Trophoblast cell (in vitro differentiated cells and primary cell): Measurements from ENCODE around the gene ANXA6.

Experiments
- DNase-seq, 2 donors: peaks; one replicate each; pipeline ENCODE4 v3.0.0-alpha.2; 2016
- H2AFZ ChIP-seq: 2 replicates; pipeline ENCODE4 v1.6.1; 2013; ENCODE audit warnings: low read length, moderate library complexity, mild to moderate bottlenecking; ENCODE audit not compliant: insufficient read depth, poor library complexity
- H2AK5ac ChIP-seq: 2 replicates; pipeline ENCODE4 v1.6.1; 2013; ENCODE audit warnings: mild to moderate bottlenecking, low read length
- H2BK120ac ChIP-seq: 2 replicates; pipeline ENCODE4 v1.6.1; 2013; ENCODE audit warnings: low read length, mild to moderate bottlenecking, moderate library complexity; ENCODE audit not compliant: insufficient read depth, poor library complexity
- H2BK12ac ChIP-seq: 2 replicates; pipeline ENCODE4 v1.6.1; 2013; ENCODE audit warnings: mild to moderate bottlenecking, low read length, moderate library complexity
- H2BK5ac ChIP-seq: 2 replicates; pipeline ENCODE4 v1.6.1; 2013; ENCODE audit warnings: low read length, low read depth, moderate library complexity, mild to moderate bottlenecking; ENCODE audit not compliant: poor library complexity
- H3K14ac ChIP-seq: 2 replicates; pipeline ENCODE4 v1.6.1; 2013; ENCODE audit warnings: mild to moderate bottlenecking, low read length
- H3K18ac ChIP-seq: 2 replicates; pipeline ENCODE4 v1.6.1; 2013; ENCODE audit warnings: mild to moderate bottlenecking, low read length
- H3K23ac ChIP-seq: 2 replicates; pipeline ENCODE4 v1.6.1; 2013; ENCODE audit warnings: low read length
- H3K27ac ChIP-seq: 2 replicates; pipeline ENCODE4 v1.5.1; 2013; ENCODE audit warnings: low read depth, mild to moderate bottlenecking, inconsistent platforms, low read length, moderate library complexity
- H3K27me3 ChIP-seq: 2 replicates; pipeline ENCODE4 v1.6.1; 2013; ENCODE audit warnings: inconsistent platforms, mild to moderate bottlenecking, low read length, moderate library complexity; ENCODE audit not compliant: insufficient read depth
- H3K36me3 ChIP-seq, 2 experiments: 1 replicate in 1 of 2; 2 replicates in 1 of 2; pipeline ENCODE4 v1.6.1; 2013; ENCODE audit warnings: low read length in 2 of 2, mild to moderate bottlenecking in 2 of 2, moderate library complexity in 1 of 2; ENCODE audit not compliant: insufficient read depth in 2 of 2, control insufficient read depth in 1 of 2
- H3K4ac ChIP-seq: 2 replicates; pipeline ENCODE4 v1.6.1; 2013; ENCODE audit warnings: low read depth, mild to moderate bottlenecking, low read length, moderate library complexity
- H3K4me1 ChIP-seq, 2 experiments: 1 replicate in 1 of 2; 2 replicates in 1 of 2; pipeline ENCODE4 v1.6.1; 2013; ENCODE audit warnings: low read length in 2 of 2, mild to moderate bottlenecking in 2 of 2, moderate library complexity in 1 of 2; ENCODE audit not compliant: insufficient read depth in 2 of 2, control insufficient read depth in 1 of 2
- H3K4me2 ChIP-seq: 2 replicates; pipeline ENCODE4 v1.6.1; 2013; ENCODE audit warnings: inconsistent platforms, mild to moderate bottlenecking, low read length, moderate library complexity
- H3K4me3 ChIP-seq: 2 replicates; pipeline ENCODE4 v1.5.1; 2013; ENCODE audit warnings: mild to moderate bottlenecking, low read depth, low read length, inconsistent platforms
- H3K79me1 ChIP-seq: one replicate; pipeline ENCODE4 v1.6.1; 2013; ENCODE audit warnings: low read length
- H3K79me2 ChIP-seq: 2 replicates; pipeline ENCODE4 v1.6.1; 2013; ENCODE audit warnings: low read length, mild to moderate bottlenecking; ENCODE audit not compliant: control insufficient read depth, insufficient read depth, poor library complexity
- H3K9ac ChIP-seq: 2 replicates; pipeline ENCODE4 v1.6.1; 2013; ENCODE audit warnings: mild to moderate bottlenecking, low read length
- H3K9me3 ChIP-seq: 2 replicates; pipeline ENCODE4 v1.6.1; 2013; ENCODE audit warnings: low read depth, mild to moderate bottlenecking, control low read depth, inconsistent platforms, low read length; ENCODE audit not compliant: insufficient read depth
- H4K12ac ChIP-seq: 2 replicates; pipeline ENCODE4 v1.6.1; 2013; ENCODE audit warnings: low read depth, mild to moderate bottlenecking, low read length, moderate library complexity
- H4K8ac ChIP-seq: 2 replicates; pipeline ENCODE4 v1.6.1; 2013; ENCODE audit warnings: low read depth, mild to moderate bottlenecking, low read length, moderate library complexity
- H4K91ac ChIP-seq: one replicate; pipeline ENCODE4 v1.6.1; 2013; ENCODE audit warnings: low read depth, mild to moderate bottlenecking, low read length, moderate library complexity
- WGBS: extraction: QIAGEN DNeasy Blood & Tissue Kit; methylation state at CpG from one replicate; pipeline ENCODE4 v1.1.7; 2013; ENCODE audit warnings: missing lambda C conversion rate; ENCODE audit not compliant: insufficient read length, insufficient coverage; ENCODE audit errors: extremely low coverage; 5-methylcytosine and 5-hydroxymethylcytosine counted together

The ANXA6 gene

GRCh38 chr5:151067632-151068432 is 89.7 kb downstream of the ANXA6 start:
- Histone ChIP-seq H3K79me2 (no peaks in the 10 kb centered on the region), H3K4me1 (peaks cover 20 to 31% of the 10 kb centered on the region in 2 experiments), H3K36me3 (peaks cover 4 to 21% of the 10 kb centered on the region in 2 experiments), H2AK5ac (no peak overlapping the region), H3K27me3 (no peaks in the 10 kb centered on the region), H2BK5ac (no peak overlapping the region), H3K4me3 (no peak overlapping the region), H3K18ac (no peak overlapping the region), H3K4ac (peak overlapping the region; percentile 13), H4K91ac (no peak overlapping the region), H2BK12ac (no peak overlapping the region), H3K79me1 (peaks cover 16% of the 10 kb centered on the region), H2BK120ac (no peak overlapping the region), H3K9ac (no peak overlapping the region), H3K9me3 (peaks cover 6% of the 10 kb centered on the region), H4K12ac (peak overlapping the region; percentile 9), H2AFZ (no peak overlapping the region), H3K27ac (no peak overlapping the region), H3K14ac (no peak overlapping the region), H3K23ac (no peak overlapping the region), H4K8ac (no peak overlapping the region), H3K4me2 (no peak overlapping the region)
- DNase-seq: no peak
- WGBS: no CpG with 5 or more reads among the region's 14 CpGs

- Histone ChIP-seq H4K12ac (no peak overlapping the region), H3K4me1 (peaks cover 17 to 27% of the 10 kb centered on the region in 2 experiments), H3K18ac (peak overlapping the region; percentile 38), H2BK5ac (no peak overlapping the region), H3K79me1 (peaks cover 13% of the 10 kb centered on the region), H4K91ac (no peak overlapping the region), H3K4me3 (no peak overlapping the region), H3K27ac (no peak overlapping the region), H3K27me3 (no peaks in the 10 kb centered on the region), H3K9me3 (peaks cover 6% of the 10 kb centered on the region), H2BK120ac (no peak overlapping the region), H2AK5ac (no peak overlapping the region), H3K79me2 (no peaks in the 10 kb centered on the region), H3K23ac (no peak overlapping the region), H3K36me3 (peaks cover 12 to 26% of the 10 kb centered on the region in 2 experiments), H3K4me2 (no peak overlapping the region), H3K4ac (no peak overlapping the region), H3K14ac (no peak overlapping the region), H3K9ac (no peak overlapping the region), H2AFZ (no peak overlapping the region), H2BK12ac (no peak overlapping the region), H4K8ac (no peak overlapping the region)
- no peak for DNase-seq
- no CpG with 5 or more reads among the region's 6 CpGs for WGBS
These were observed 90.7 kb downstream of the ANXA6 start for GRCh38 chr5:151066920-151067319.

- H3K23ac ChIP-seq: no peak overlapping the region
- no peak overlapping the region for H2AFZ ChIP-seq
- no peak overlapping the region for H3K4me3 ChIP-seq
- H3K36me3 ChIP-seq: peaks cover 18 to 32% of the 10 kb centered on the region in 2 experiments
- no CpG with 5 or more reads among the region's 1 CpG for WGBS
- peaks cover 6% of the 10 kb centered on the region for H3K9me3 ChIP-seq
- no peak overlapping the region for H3K9ac ChIP-seq
- no peak overlapping the region for H4K12ac ChIP-seq
- no peak overlapping the region for H3K14ac ChIP-seq
- no peak for DNase-seq
- H3K27me3 ChIP-seq: no peaks in the 10 kb centered on the region
- no peak overlapping the region for H2BK12ac ChIP-seq
- H3K4ac ChIP-seq: no peak overlapping the region
- no peak overlapping the region for H4K8ac ChIP-seq
- H3K79me1 ChIP-seq: peaks cover 11% of the 10 kb centered on the region
- no peak overlapping the region for H4K91ac ChIP-seq
- H3K4me2 ChIP-seq: no peak overlapping the region
- H2AK5ac ChIP-seq: no peak overlapping the region
- H3K18ac ChIP-seq: no peak overlapping the region
- no peak overlapping the region for H3K27ac ChIP-seq
- no peaks in the 10 kb centered on the region for H3K79me2 ChIP-seq
- H2BK120ac ChIP-seq: no peak overlapping the region
- no peak overlapping the region for H2BK5ac ChIP-seq
- H3K4me1 ChIP-seq: peaks cover 17 to 27% of the 10 kb centered on the region in 2 experiments
These were observed 92.0 kb downstream of the ANXA6 start for GRCh38 chr5:151065609-151066008.

GRCh38 chr5:151064916-151065499 is 92.6 kb downstream of the ANXA6 start:
- no peak overlapping the region for H3K9ac ChIP-seq
- peaks cover 22 to 36% of the 10 kb centered on the region in 2 experiments for H3K36me3 ChIP-seq
- H3K4me2 ChIP-seq: no peak overlapping the region
- peaks cover 17 to 29% of the 10 kb centered on the region in 2 experiments for H3K4me1 ChIP-seq
- WGBS: no CpG with 5 or more reads among the region's 12 CpGs
- no peak overlapping the region for H3K4ac ChIP-seq
- H3K18ac ChIP-seq: peak overlapping the region; percentile 55
- no peak for DNase-seq
- H4K91ac ChIP-seq: no peak overlapping the region
- no peak overlapping the region for H2BK12ac ChIP-seq
- no peaks in the 10 kb centered on the region for H3K79me2 ChIP-seq
- H4K8ac ChIP-seq: no peak overlapping the region
- no peak overlapping the region for H2AK5ac ChIP-seq
- H2AFZ ChIP-seq: no peak overlapping the region
- no peaks in the 10 kb centered on the region for H3K27me3 ChIP-seq
- H2BK5ac ChIP-seq: no peak overlapping the region
- peaks cover 6% of the 10 kb centered on the region for H3K9me3 ChIP-seq
- H3K79me1 ChIP-seq: peaks cover 11% of the 10 kb centered on the region
- no peak overlapping the region for H2BK120ac ChIP-seq
- no peak overlapping the region for H3K14ac ChIP-seq
- H3K27ac ChIP-seq: no peak overlapping the region
- H3K23ac ChIP-seq: no peak overlapping the region
- H3K4me3 ChIP-seq: no peak overlapping the region
- H4K12ac ChIP-seq: no peak overlapping the region
